OCI-LY1 (cell line): ENCODE data around the gene ST6GALNAC3.

Experiments
- H2AFZ ChIP-seq: fragments of 200-600 bp; sonication (generic), shearing (Covaris generic); 2 replicates; pipeline ENCODE4 v1.6.0; 2014; ENCODE audit warnings: antibody characterized with exemption, mild to moderate bottlenecking, low read length
- H3F3A ChIP-seq: fragments of 200-600 bp; sonication (generic), shearing (Covaris generic); 2 replicates; pipeline ENCODE4 v1.6.0; 2014; ENCODE audit warnings: mild to moderate bottlenecking, antibody characterized with exemption, low read length, moderate library complexity; ENCODE audit not compliant: insufficient read depth
- H3K27ac ChIP-seq: fragments of 200-600 bp; sonication (generic); 2 replicates; pipeline ENCODE4 v1.5.1; 2014; ENCODE audit warnings: low read length, mixed run types, mild to moderate bottlenecking, low read depth; ENCODE audit not compliant: poor library complexity, severe bottlenecking
- H3K27me3 ChIP-seq: fragments of 200-600 bp; sonication (generic); 2 replicates; pipeline ENCODE4 v1.6.0; 2014; ENCODE audit warnings: antibody characterized with exemption, mild to moderate bottlenecking, low read length, moderate library complexity; ENCODE audit not compliant: insufficient read depth
- H3K36me3 ChIP-seq: fragments of 200-600 bp; sonication (generic); 2 replicates; pipeline ENCODE4 v1.6.1; 2014; ENCODE audit warnings: mild to moderate bottlenecking, antibody characterized with exemption, low read length, moderate library complexity, mixed read lengths; ENCODE audit not compliant: insufficient read depth
- H3K4me1 ChIP-seq: fragments of 200-600 bp; sonication (generic); 2 replicates; pipeline ENCODE4 v1.5.1; 2014; ENCODE audit warnings: mild to moderate bottlenecking, low read length, moderate library complexity; ENCODE audit not compliant: insufficient read depth, severe bottlenecking
- H3K4me2 ChIP-seq: fragments of 200-600 bp; sonication (generic), shearing (Covaris generic); 2 replicates; pipeline ENCODE4 v1.6.1; 2014; ENCODE audit warnings: low read length
- H3K4me3 ChIP-seq: fragments of 200-600 bp; sonication (generic); 2 replicates; pipeline ENCODE4 v1.5.1; 2014; ENCODE audit warnings: low read length, low read depth, mild to moderate bottlenecking, mixed read lengths; ENCODE audit not compliant: poor library complexity, severe bottlenecking
- H3K79me2 ChIP-seq: fragments of 200-600 bp; shearing (Covaris generic); 2 replicates; pipeline ENCODE4 v1.6.1; 2016; ENCODE audit warnings: mixed run types, low read length, mixed read lengths; ENCODE audit not compliant: insufficient read depth
- H3K9ac ChIP-seq: fragments of 200-600 bp; sonication (generic), shearing (Covaris generic); 2 replicates; pipeline ENCODE4 v1.6.1; 2014; ENCODE audit warnings: mild to moderate bottlenecking, low read length, mixed read lengths
- H3K9me2 ChIP-seq: fragments of 200-600 bp; sonication (generic), shearing (Covaris generic); 2 replicates; pipeline ENCODE4 v1.6.1; 2014; ENCODE audit warnings: low read depth, mild to moderate bottlenecking, low read length, mixed read lengths
- H3K9me3 ChIP-seq: fragments of 200-600 bp; shearing (Covaris generic); 2 replicates; pipeline ENCODE4 v1.6.1; 2014; ENCODE audit warnings: low read length, mixed read lengths
- H4K20me1 ChIP-seq: fragments of 200-600 bp; sonication (generic), shearing (Covaris generic); 2 replicates; pipeline ENCODE4 v1.6.0; 2016; ENCODE audit warnings: mild to moderate bottlenecking, low read length; ENCODE audit not compliant: insufficient read depth
- EZH2 ChIP-seq: fragments of 200-600 bp; sonication (generic), shearing (Covaris generic); IDR thresholded peaks from 2 replicates; pipeline ENCODE4 v1.8.0; 2017; ENCODE audit warnings: borderline replicate concordance, mixed run types, mild to moderate bottlenecking, antibody characterized with exemption, low read length, moderate library complexity, mixed read lengths
- TF ChIP-seq, protein P1 (sequence below): fragments of 200-600 bp; sonication (generic), shearing (Covaris generic); IDR thresholded peaks from 2 replicates; pipeline ENCODE4 v1.5.1; 2017; ENCODE audit warnings: mild to moderate bottlenecking, antibody characterized with exemption, low read length, moderate library complexity, mixed read lengths

Gene ST6GALNAC3

DNA sequence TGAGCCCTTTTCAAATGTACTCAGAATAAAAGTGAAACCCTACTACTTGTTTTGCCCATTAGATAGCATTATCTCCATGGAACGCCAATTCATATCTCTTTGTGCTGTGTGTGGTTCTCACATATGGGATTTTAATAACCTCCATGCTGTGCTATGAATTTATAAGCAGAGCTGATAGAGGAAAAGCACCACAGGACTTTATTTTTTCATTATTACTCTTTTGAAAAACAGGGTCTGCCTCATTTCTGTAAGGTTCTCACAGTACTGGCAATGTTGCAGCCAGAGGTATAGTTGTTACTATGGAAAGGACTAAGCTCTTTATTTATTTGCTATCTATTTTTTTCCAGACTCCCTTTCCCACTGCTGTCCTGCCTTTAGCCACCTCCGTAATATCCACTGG, 313.7 kb downstream of the ST6GALNAC3 start:
- no peak for TF ChIP-seq EZH2
- TF ChIP-seq, protein P1, sequence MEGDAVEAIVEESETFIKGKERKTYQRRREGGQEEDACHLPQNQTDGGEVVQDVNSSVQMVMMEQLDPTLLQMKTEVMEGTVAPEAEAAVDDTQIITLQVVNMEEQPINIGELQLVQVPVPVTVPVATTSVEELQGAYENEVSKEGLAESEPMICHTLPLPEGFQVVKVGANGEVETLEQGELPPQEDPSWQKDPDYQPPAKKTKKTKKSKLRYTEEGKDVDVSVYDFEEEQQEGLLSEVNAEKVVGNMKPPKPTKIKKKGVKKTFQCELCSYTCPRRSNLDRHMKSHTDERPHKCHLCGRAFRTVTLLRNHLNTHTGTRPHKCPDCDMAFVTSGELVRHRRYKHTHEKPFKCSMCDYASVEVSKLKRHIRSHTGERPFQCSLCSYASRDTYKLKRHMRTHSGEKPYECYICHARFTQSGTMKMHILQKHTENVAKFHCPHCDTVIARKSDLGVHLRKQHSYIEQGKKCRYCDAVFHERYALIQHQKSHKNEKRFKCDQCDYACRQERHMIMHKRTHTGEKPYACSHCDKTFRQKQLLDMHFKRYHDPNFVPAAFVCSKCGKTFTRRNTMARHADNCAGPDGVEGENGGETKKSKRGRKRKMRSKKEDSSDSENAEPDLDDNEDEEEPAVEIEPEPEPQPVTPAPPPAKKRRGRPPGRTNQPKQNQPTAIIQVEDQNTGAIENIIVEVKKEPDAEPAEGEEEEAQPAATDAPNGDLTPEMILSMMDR = no peak
- Histone ChIP-seq H3K9me3 (no peaks in the 10 kb centered on the region), H3K9ac (no peak overlapping the region)

DNA sequence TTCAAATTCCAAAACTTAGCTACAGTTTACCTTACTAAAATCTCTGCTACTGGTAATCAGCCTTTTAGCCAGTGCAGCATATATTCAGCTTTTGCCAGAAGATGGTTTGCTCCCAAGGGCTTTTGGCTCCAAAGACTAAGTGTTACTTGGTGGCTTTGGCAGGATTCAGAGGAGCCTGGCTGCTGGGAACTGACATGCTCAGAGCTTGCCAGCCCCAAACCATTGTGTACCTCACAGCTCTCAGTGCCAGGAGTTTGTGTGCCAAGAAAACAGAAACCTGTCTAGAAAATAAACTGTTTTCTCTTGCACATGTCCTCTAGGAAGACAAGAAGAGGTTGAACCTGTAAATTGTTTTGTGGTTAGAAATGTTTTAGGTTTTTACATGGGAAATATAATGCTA, 315.9 kb downstream of the ST6GALNAC3 start:
- Histone ChIP-seq H3K9me3 (no peaks in the 10 kb centered on the region), H3K9ac (no peak overlapping the region), H2AFZ (no peak overlapping the region), H3K4me1 (no peaks in the 10 kb centered on the region), H3K36me3 (no peaks in the 10 kb centered on the region), H3F3A (no peaks in the 10 kb centered on the region), H3K4me3 (no peak overlapping the region), H3K27ac (no peak overlapping the region), H4K20me1 (no peaks in the 10 kb centered on the region), H3K9me2 (no peaks in the 10 kb centered on the region), H3K4me2 (no peak overlapping the region), H3K27me3 (no peaks in the 10 kb centered on the region), H3K79me2 (no peaks in the 10 kb centered on the region)
- TF ChIP-seq, protein P1 = no peak
- TF ChIP-seq EZH2 = no peak

More for the DNA sequence above, 313.7 kb downstream of the ST6GALNAC3 start:
- Histone ChIP-seq H3K27me3 (no peaks in the 10 kb centered on the region), H3K4me1 (no peaks in the 10 kb centered on the region), H3K4me3 (no peak overlapping the region), H4K20me1 (no peaks in the 10 kb centered on the region), H3K79me2 (no peaks in the 10 kb centered on the region), H3K27ac (no peak overlapping the region), H3K9me2 (no peaks in the 10 kb centered on the region), H2AFZ (no peak overlapping the region), H3K36me3 (no peaks in the 10 kb centered on the region), H3F3A (no peaks in the 10 kb centered on the region), H3K4me2 (no peak overlapping the region)

DNA sequence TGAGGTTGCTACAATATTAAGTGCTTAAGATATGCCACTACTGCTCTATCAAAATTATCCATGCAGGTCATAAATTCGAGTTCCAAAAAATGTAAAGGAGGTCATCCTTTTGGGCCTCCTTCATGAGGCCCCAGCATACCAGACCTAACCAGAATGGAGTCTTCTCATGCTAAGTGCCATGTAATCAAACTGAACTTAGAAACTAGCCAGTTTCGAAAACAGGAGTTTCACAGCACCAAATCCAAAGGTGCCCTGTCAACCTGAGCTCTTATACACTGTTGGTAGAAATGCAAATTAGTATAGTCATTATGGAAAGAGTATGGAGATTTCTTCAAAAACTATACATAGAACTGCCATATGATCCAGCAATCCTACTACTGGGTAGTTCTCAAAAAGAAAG, 320.5 kb downstream of the ST6GALNAC3 start:
- no peak for TF ChIP-seq EZH2
- TF ChIP-seq, protein P1 = no peak
- H3K27ac ChIP-seq = no peak overlapping the region
- no peaks in the 10 kb centered on the region for H3K4me1 ChIP-seq
- no peak overlapping the region for H3K4me3 ChIP-seq
- H3F3A ChIP-seq = no peaks in the 10 kb centered on the region
- no peak overlapping the region for H2AFZ ChIP-seq
- no peaks in the 10 kb centered on the region for H4K20me1 ChIP-seq
- H3K9me2 ChIP-seq = no peaks in the 10 kb centered on the region
- H3K4me2 ChIP-seq = no peak overlapping the region
- no peaks in the 10 kb centered on the region for H3K9me3 ChIP-seq
- H3K9ac ChIP-seq = no peak overlapping the region
- H3K27me3 ChIP-seq = no peaks in the 10 kb centered on the region
- no peaks in the 10 kb centered on the region for H3K36me3 ChIP-seq
- H3K79me2 ChIP-seq = no peaks in the 10 kb centered on the region
